GM12873 (cell line): ENCODE data around the gene DNAH17.

Source experiments
- CTCF ChIP-seq: IDR thresholded peaks from 2 replicates; pipeline ENCODE4 v1.5.1; 2012; ENCODE audit warnings: low read depth, mild to moderate bottlenecking, moderate library complexity, low read length, control low read depth; ENCODE audit not compliant: insufficient read depth; ENCODE audit errors: missing control alignments

DNAH17 gene, protein sequence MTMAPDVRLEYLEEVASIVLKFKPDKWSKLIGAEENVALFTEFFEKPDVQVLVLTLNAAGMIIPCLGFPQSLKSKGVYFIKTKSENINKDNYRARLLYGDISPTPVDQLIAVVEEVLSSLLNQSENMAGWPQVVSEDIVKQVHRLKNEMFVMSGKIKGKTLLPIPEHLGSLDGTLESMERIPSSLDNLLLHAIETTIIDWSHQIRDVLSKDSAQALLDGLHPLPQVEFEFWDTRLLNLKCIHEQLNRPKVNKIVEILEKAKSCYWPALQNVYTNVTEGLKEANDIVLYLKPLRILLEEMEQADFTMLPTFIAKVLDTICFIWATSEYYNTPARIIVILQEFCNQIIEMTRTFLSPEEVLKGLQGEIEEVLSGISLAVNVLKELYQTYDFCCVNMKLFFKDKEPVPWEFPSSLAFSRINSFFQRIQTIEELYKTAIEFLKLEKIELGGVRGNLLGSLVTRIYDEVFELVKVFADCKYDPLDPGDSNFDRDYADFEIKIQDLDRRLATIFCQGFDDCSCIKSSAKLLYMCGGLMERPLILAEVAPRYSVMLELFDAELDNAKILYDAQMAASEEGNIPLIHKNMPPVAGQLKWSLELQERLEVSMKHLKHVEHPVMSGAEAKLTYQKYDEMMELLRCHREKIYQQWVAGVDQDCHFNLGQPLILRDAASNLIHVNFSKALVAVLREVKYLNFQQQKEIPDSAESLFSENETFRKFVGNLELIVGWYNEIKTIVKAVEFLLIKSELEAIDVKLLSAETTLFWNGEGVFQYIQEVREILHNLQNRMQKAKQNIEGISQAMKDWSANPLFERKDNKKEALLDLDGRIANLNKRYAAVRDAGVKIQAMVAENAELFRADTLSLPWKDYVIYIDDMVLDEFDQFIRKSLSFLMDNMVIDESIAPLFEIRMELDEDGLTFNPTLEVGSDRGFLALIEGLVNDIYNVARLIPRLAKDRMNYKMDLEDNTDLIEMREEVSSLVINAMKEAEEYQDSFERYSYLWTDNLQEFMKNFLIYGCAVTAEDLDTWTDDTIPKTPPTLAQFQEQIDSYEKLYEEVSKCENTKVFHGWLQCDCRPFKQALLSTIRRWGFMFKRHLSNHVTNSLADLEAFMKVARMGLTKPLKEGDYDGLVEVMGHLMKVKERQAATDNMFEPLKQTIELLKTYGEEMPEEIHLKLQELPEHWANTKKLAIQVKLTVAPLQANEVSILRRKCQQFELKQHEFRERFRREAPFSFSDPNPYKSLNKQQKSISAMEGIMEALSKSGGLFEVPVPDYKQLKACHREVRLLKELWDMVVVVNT (N-terminal part only)

DNA sequence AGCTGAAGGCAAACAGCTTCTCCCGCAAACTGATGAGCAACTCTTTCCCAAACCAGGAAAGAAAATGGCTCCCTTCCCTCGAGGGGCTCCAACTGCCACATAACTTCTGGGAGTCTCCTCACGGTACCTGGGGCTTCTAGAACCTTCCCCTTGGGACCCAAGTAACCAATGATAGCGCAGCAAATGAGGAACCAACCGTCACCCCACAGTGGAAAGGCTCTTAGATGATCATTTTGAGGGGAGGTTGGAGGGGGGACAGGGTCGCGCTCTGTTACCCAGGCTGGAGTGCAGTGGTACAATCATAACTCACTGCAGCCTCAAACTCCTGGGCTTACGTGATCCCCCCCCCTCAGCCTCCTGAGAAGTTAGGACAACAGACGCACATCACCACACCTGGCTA lies at the start of gene DNAH17:
TSS of gene DNAH17 (minus strand) at position 101 of the 400 bp plus-strand sequence. CDS start 2,339 bp downstream, outside the sequence.
- TF ChIP-seq CTCF = no peak

DNA sequence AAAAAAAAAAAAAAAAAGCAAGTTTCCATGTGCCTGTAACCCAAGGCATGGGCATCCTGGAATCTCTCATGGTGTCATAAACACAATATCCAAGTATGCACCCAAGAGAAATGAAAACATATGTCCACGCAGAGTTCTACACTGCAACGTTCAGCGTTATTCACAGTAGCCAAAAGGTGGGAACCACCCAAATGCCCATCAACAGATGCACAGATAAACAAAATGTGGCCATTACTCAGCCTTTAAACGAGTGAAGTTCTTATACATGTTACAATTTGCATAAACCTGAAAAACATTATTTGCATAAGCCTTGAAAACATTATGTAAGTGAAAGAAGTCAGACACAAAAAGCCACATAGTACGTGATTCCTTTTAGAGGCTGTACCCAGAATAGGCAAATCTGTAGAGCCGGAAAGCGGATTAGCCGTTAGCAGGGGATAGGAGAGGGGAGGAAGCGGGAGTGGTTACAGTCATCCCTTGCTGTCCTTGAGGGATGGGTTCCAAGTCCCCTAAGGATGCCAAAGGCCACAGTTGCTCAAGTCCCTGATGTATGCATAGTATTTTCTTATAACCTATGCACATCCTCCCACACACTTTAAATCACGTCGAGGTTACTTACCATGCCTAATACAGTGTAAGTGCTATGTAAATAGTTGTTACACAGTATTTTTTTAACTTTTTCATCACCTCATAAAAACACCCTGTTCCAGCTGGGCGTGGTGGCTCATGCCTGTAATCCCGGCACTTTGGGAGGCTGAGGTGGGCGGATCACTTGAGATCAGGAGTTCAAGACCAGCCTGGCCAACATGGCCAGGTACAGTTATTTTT lies 47.3 kb upstream of the DNAH17 start:
- no peak for TF ChIP-seq CTCF

DNA sequence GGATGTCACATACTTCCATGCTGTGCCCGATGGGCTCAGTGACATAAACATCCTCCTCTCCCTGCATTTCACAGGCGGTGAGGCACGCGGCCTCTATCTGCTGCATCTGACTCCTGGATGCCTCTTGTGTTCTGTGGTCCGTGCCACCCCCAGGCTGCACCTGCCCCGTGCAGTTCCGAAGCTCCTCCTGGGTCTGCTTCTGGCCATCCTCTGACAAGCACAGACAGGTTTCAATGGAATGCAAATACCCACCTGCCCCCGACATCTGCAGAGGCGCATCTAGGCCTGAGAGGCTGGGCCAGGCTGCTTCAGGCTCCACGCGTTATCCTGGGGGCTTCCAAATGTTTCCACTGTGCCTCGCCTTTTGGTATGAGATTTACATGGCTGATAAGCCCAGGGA lies 46.3 kb upstream of the DNAH17 start:
- TF ChIP-seq CTCF = no peak

DNA sequence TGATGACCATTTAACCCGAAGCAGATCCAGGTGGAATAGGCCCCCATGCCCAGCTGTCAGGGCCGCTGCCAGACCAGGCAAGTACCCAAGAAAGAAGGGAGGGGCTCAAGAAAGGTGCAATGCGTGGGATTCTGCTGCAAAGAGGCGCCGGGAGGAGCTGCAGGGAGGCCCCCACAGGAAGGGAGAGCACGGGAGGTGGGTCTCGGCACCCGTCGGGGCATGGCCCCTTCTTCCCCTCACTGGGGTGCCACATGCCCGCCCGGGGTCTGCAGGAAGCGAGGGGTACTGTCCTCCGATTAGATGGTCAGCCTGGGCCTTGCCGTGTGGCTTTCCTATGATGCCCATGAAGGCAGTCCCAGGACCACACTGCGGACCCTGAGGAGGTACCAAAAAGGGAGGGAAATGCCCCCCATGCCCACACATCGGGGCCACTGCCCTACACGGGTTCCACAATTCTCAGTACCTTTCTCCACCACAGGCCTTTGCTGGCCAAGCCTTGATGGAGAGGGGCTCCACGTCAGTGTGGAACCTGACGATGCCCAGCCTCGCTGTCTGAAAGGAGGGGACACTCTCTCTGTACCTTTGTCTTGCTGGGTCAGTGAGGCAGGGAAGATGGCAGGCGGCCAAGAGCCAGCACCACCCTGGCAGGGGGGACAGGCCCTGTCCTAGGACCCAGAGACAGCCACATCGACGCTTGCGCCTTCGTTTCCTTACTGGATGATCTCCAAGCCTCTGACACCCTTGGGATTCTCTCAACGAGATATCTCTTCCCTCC lies 45.5 kb upstream of the DNAH17 start:
- TF ChIP-seq CTCF = no peak

DNA sequence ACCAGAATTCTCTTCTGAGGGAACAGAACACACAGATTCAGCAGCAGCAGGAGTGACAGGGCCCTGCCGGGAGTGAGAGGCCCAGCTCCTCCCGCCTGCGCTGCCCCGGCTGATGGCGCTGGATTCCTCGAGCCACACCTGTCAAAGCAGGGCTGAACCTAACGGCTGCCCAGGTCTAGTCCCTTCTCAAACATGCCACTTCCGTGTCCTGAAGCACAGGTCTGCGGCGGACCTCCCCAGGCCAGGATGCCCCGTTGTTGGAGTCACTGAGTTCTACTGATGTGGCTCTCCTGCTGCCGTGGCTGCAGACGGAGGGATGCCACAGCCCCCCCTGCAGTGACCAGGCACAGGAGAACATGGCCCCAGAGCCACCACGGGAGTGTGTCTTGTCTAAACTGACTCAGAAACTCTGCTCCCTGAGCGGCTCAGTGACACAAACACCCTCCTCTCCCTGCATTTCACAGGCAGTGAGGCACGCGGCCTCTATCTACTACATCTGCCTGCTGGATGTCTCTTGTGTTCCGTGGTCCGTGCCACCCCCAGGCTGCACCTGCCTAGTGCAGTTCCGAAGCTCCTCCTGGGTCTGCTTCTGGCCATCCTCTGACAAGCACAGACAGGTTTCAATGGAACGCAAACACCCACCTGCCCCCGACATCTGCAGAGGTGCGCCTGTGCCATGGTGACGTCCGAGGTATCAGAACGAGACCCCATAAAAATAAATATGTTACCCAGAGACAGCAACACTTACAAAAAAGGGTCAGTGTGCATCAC lies 44.7 kb upstream of the DNAH17 start:
- TF ChIP-seq CTCF = no peak

DNA sequence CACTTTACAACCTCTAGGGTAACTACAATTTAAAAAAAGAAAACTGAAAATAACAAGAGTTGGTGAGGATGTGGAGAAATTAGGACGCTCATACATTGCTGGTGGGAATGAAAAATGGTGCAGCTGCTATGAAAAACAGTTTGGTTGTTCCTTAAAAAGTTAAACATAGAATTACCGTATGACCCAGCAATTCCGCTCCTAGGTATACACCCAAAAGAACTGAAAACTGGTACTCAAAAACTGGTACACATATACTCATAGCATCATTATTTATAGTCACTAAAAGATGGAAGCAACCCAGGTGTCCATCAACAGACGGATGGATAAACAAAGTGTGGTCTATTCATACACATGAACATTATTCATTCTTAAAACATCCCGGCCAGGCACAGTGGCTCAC lies 42.9 kb upstream of the DNAH17 start:
- TF ChIP-seq CTCF = no peak
